HG02943 (cell line): Measurements from ENCODE around the gene C5orf34.

ENCODE experiments used
- ATAC-seq: cut with Tn5 transposase; IDR thresholded peaks from one replicate; pipeline ENCODE4 v1.9.1; 2021; ENCODE audit warnings: mild to moderate bottlenecking, low read depth, moderate library complexity; ENCODE audit not compliant: unreplicated experiment

Gene C5orf34

GRCh38 chr5:43437062-43437660 is 77.8 kb downstream of the C5orf34 start:
- no peak for ATAC-seq
